ENCODE measurements around the gene THBD.
"Not testable (repeated sequence)": the region's sequence is repeated elsewhere in the genome, so short reads cannot be mapped to it uniquely, and the experiment has no call there.

Gene THBD

DNA sequence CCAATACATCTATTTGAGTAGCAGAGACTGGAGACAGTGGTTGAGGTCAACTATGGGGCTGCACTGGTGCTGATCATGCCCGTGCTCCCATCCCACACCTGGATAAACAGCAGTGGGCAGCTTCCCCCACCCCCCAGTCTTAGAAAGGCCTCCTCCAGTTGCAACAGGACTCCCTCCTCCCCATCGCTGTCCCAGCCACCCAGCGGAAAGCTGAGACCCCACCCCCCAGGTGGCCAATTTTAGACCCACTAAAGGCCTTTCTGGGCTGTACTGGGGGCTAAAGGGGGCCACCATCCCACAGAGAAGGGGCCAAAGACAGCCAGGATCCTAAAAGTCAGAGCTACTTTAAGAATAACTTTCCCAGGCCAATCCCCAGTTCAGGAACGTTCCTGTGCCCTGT, 15.6 kb downstream of the THBD start:
- DNase-seq, result no peak

DNA sequence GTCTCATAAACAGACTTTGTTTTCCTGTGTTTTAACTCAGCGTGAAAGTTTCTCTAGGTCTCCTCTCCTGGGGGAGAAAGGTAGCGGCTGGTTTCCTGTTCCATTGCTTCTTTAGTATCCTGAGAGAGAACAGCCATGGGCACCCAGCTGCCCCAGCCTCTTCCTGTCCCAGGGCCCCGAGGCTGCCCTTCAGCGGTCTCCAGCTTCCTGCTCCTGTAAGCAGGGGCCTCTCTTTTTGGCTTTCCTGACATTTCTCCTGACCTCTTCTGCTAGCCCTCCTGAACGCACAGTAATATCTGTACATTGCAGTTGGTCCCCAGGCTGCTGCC, 16.8 kb downstream of the THBD start:
- DNase-seq, result no peak

DNA sequence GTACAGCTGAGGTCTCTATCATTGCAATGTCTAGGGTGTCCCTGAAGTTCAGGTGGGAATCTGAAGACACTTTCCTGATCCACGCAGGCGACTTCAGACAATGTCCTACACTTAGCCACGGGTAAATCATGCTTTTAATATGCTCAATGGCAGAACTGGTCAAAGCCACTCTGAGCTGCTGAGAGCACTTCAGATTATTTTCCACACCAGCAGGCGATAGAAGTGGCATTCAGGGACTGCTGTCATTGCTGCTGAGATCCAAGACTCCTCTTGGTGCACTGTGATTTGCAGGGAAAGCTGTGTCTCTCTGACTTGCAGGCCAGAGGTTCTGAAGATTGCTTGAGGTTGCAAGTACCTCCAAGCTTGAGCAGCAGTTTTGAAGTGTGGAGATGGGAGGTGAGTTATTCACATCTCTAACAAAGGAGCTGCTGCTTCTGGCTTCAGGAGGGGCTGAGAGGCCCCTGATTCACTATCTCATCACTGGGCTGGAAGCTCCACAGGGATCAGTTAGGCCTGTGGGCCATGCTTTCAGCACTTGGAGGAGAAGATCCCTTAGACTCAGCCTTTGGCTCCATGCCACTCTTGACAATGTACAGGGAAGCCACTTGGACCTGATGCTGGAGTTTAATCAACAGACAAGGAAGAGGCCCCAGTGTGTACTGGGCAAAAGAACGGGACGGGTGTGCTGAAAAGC, 17.3 kb downstream of the THBD start:
- no peak for DNase-seq

DNA sequence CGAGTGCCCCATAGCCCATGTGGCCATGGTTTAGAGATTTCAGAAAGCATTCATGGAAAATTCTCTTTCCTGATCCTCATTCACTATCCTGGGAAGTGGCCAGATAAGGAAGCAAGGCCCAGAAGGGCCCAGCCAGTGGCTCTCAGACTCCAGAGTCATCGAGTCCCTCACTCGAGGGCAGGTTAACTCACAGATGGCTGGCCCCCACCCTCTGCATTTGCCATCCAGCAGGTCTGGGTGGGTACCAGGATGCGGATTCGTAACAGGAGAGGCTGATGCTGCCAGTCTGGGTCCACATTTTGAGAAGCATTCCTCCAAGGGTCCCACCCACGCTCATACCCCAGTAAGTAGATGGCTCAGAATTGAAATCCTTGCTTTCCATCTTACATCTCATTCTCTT, 18.1 kb downstream of the THBD start:
- no peak for DNase-seq

DNA sequence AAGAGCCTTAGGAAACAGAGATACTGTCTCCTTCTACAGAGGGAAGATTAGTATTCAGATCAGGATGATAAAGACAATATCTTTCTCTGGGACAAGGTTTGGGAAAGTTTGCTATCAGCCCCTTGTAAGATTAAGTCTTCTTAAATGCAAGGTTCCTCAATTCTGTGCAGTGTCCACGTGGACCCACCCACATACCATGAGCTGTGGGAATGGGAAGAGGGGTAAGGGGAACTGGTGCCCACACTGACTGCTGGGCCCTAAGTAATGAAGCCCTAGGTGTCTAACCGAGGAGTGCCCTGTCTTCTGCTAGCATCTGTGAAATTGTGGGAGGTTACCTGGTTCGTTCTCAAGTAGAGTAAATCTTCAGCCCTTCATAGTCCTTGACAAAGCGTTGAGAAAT, 20.1 kb downstream of the THBD start:
- DNase-seq, result no peak

DNA sequence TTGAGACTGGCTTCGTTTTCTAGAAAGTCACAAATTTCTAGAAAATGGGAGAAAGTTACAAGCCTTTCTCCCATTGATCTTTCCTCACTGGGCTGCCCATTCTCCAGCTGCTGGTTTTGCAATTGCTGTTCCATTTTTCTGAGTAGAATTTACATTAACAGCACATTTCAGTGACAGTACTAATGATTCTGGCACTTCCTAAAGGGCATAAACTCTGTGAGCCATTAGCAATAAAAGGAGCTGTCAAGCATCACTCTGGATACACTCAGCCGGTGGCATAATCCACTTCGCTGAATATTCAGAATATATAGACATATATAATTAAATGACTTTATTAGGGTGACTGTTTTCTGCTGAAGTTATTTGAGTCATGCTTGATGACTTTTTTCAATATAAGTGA, 21.1 kb downstream of the THBD start:
- no peak for DNase-seq

DNA sequence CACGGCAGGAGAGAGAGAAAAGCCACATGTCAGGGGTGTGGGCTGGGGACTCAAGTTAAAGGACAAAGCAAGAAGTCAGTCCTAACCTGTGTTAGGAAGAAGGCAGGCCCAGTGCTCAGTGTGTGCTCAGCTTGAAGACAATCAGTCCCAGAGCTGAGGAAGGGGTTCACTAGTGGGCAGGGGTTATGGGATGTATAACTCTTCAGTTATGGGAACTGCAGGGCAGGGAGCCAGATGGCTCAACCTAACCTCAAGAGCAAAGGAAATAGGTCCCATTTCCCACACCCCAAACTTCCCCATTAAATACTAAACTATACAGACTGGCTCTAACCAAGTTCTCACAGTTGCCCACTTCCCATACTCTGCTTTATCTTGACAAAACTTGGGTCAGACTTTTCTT, 21.8 kb downstream of the THBD start:
- no peak for DNase-seq

DNA sequence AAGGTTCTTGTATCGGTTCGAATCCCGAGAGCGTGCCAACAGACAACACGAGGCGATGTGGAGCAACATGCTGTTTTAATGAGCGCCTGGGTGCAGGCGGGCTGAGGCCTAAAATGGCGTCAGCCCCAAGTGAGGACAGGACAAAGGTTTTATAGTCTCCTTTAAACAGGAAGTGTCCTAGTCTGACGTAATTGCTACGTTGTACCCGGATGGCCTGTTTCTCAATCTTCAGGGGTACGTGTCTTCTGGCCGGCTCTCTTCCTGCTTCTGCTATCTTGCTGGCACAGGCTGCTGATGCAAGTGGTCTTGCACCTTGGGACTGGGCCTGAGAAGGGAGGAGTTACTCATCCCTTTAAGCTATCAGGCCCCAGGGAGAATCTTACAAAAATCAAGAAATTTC, 24.0 kb downstream of the THBD start:
- DNase-seq, result not testable (repeated sequence)

DNA sequence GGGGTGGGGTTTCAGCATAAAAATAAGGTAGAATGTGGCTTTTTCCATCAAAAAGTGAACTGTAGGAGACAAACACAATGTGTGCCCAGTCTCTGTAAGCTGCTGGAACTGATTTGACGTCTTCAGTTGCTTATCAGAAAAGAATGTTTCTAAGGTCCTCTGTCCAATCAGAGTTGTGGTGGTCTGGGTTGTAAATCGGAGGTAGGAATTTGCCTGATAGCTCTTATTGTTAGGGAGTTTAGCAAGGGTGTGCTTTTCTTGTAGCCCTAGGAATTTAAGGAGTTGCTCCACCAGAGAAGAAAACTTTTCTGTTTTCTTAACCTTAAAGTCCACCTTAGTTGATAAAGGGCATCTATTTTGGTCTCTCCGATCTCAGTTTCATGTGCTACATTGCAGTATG, 24.8 kb downstream of the THBD start:
- DNase-seq, result no peak

DNA sequence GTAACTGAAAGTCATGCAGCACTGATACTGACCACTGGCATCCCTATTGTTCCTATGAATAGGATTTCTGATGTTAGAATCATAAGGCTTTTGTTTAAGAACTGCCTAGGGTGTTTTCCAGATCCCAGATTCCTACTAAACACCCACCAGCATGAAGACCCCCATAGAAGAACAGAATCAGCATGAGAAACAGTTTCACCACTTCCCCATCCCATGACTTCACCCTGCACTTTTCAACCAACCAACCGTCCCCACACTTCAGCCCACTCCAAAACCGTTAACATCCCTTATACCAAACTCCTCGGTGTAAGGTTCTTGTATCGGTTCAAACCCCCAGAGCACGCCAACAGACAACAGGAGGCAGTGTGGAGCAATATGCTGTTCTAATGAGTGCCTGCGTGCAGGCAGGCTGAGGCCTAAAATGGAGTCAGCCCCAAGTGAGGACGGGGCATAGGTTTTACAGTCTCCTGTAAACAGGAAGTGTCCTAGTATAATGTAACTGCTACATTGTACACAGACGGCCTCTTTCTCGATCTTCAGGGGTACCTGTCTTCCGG, 25.8 kb downstream of the THBD start:
- no peak for DNase-seq

DNA sequence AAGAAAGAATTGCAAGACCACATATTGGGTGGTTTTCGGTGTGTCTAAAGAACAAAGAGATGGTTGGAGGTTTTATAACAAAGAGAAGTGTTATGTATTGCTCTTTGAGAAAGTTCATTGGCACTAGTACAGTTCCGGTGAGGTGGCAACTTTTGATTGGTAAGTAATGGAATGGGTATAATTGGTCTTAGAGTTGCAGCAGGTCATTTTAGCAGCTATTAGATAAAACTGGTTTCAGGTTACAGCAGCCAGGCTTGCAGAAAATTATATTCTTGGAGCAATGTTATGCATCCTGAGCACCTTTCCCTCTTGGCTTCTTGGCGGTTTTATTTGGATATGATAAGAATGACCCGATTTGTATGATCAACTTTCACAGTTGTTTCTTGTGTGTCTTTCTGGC, 26.6 kb downstream of the THBD start:
- no peak for DNase-seq

DNA sequence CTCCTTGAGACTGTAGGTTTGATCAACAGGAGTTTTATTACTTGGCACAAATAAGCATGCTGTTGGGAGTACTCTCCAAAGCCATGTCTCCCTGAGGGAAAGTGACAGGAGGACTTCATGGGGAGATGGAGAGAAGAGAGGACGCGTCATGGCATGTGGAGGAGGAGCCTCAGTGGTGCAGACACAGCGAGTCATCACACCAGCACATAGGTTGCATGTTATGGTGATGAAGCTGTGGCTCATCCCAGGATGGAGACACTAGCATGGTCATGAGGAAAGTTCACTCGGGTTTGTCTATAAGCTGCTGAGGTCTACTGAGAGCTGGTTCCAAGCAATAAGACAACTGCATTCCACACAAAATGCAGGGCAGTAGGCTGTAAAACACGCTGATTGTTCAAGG, 27.5 kb downstream of the THBD start:
- peak; percentile 51 for DNase-seq

DNA sequence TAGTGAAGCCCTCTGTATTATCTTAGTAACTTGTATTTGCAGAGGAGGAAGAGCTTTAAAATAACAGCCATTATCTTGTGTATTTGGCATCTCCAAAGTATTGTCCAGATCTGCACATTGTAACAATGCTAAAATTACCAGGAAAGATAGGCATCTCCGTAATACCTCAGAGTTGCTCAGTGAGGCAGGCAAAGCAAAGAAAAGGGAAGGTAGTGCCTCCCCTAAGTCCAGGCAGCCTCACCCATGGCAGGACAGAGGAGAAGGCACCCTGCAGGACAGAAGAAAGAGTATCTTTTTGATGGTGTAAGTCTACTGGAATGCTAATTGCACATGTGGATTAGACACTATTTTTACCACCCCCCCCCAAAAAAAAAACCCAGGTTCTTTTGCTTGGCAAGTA, 27.9 kb downstream of the THBD start:
- DNase-seq, result no peak

DNA sequence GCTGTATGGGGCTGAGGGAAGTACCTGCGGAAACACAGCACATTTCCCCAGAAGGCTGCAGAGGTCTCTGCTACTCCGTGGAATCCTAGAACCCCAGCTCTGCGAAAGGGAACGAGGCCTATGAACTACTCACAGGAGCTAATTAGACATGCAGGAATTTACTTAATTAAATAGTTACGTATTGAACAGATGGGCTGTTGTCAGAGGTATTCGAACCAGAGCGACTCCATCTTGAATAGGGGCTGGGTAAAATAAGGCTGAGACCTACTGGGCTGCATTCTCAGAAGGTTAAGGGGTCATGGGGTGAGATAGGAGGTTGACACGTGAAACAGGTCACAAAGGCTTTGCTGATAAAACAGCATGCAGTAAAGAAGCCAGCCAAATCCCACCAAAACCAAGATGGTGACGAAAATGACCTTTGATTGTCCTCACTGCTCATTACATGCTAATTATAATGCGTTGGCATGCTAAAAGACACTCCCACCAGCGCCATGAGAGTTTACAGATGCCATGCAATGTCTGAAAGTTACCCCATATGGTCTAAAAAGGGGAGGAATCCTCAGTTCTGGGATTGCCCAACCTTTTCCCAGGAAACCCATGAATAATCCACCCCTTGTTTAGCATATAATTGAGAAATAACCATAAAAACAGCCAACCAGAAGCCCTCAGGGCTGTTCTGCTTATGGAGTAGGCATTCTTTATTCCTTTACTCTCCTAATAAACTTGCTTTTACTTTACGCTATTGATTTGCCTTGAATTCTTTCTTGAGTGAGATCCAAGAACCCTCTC, 29.0 kb downstream of the THBD start:
- no peak for DNase-seq

DNA sequence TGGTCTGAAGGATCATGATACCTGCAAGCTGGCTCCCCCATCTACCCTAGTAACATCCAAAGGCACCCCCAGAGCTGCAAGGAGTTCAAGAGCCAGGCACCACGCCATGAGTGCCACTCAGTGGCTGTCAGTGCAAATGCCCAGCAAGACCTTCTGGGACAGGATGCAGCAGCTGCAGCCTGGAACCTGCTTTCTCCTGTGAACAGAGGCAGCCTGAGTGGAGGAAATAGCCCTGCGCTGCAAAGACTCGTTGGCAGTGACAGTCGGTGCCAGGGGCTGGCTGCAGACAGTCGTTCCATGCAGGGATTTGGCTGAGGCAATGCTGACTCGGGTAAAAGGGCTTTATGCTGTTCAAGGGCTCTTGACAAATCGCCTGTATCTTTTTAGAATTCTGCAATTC, 30.1 kb downstream of the THBD start:
- no peak for DNase-seq

DNA sequence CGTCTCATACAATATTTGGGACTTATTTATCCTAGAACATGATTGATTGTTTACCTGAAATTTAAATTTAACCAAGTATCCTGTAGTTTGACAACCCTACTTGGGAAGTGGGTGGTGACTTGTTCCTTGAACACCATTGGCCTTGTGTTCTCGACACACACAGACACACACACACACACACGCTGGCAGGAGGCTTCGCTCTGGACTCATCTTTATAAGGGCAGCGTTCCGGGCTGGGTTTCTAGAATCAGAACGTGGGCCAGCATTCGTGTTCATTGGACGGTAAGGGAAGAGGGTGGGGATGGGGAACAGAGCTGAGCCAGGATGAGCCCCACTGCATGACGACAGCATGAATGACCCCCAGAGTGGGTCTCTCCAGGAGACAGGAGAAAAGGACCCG, 30.5 kb downstream of the THBD start:
- no peak for DNase-seq

DNA sequence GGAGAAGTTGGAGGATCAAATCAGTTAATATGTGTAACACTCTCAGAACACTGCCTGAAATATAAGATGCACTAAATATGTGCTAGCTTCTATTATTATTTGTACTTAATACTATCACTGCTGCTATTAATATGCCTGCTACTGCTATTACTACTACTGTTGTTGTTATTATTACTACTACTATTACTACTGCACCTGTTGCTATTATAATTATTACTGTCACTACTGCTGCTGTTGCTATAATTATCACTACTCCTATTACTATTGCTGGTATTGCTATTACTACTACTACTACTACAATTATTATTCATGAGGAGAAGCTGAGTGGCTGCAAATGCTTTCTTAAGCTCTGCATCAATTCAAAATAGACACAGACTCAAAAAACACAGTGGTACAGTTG, 31.0 kb downstream of the THBD start:
- DNase-seq, result no peak

DNA sequence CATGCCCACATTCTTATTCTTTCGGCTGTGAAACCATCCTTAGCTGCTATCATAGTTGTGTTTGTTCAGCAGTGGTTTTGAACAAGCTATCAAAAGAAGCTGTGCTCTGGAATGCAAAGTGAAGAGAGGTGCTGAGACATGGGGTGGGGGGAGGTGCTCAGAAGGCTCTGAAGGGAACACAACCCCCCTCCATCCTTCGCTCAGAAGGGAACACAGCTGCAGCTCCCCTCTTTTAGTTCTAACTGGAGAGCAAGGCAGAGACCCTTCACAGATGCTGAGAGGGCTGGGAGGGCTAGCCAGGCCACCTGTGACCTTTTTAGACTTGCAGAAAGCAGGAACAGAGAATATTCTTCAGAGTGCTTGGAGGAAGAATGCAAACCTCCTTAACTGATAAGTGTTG, 32.0 kb downstream of the THBD start:
- no peak for DNase-seq

DNA sequence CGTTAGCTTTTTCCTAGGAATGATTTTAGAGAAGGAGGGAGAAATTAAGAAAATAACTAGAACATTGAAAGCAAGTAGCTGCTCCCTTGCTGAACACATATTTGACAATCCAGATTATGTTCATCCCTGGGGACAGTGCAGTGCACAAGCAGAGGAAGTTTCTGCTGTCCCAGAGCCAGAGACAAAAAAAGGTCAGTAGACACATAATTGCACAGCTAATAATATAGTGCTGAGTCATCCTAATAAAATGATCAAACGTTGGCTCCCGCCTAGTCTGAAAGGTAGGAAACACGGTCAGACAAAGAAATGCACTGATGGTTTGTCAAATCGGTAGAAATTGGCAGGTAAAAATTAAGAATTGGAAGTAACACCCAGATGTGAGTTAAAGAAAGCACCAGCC, 36.0 kb downstream of the THBD start:
- peak; percentile 4 for DNase-seq

DNA sequence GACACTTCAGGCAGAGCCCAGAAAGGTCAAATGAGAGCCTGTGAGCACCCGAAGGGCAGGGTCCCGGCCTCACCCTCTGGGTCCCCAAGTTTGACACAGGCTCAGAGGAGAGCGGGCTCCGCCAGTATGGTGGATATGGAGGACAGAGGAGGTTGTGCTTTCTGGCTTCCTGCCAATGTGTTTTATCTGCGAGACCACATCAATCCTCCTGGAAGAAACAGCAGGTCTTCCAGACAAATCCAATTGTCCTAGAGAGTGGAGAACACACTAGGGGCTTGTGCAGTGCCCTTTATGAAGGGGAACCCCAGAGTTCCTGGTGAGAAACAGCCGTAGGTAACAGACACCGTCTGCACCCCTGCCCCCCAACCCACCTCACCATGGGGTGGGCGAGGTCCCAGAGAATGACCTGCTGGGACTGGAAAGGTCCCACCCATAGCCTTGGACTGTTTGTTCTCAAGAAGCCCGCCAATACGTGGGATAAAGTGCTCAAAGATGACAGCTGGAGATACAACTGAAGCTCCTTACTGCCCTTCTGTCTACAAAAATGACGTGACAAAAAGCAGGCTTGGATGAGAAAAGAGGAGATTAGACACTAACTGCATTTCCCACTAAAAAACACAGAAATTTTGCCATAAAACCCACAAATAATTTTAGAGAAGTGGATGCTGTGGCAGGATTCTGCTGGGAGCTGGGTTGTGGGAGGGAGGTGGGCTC, 38.3 kb downstream of the THBD start:
- DNase-seq, result no peak

DNA sequence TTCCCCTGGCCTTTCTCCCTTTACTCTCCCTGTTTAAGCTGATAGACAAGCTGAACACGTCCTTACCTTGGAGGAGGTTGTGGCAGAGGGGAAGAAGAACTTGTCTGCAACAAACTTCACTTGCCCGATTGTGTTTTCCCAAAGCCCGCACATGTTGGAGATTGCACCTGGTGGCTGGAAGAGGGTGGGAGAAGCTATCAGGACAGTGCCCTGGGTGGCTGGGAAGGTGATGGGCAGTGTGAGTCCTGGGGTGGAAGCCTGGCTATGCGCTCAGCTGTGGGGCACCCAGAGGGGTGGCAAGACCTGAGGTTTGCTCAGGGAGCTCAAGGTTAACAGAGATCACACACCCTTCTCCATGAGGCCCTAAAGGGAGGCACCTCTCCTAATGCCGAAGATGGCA, 39.4 kb downstream of the THBD start:
- DNase-seq, result no peak

DNA sequence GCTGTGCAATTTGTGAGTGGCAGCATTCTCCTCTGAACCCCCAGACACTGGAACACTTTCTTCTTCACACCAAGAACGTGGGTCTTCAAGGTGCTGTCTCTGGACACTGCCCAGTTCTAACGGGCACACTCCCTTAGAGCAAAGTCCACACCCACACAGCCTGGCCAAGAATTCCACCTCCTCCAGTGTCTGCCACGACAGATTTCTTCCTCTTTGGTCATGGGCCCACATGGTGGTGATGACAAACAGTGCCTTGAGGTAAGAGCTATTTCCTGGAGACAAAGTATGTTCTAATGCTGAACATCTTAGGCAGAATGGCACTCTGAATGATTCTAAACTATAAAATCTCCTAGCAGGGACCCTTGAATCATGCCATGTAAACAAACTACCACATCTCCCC, 39.8 kb downstream of the THBD start:
- peak; percentile 22 for DNase-seq

DNA sequence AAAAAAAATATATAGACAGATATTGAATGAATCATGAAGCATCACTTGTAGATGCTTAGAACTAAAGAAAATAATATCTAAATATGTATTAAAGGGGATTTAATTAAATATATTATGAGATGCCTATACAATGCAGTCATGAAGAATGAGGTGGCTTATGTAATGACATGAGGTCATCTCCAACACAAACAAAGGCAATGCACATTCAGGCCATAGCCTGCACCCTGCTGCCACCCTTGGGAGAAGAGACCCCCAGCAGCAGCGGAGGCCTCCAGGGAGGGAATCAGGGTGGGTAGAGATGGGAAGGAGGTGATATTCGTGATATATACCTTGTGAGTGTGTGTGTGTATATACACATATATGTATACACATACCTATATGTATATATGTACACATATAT, 40.8 kb downstream of the THBD start:
- peak; percentile 40 for DNase-seq
